ENCODE data around the gene ANXA8. TPM values are rescaled to one million over a fixed set of nuclear protein-coding genes. Genes with fewer than 3 reads are reported as not detected.

The ANXA8 gene
- total RNA-seq, 2 donors from 2014 or later: not detected

DNA sequence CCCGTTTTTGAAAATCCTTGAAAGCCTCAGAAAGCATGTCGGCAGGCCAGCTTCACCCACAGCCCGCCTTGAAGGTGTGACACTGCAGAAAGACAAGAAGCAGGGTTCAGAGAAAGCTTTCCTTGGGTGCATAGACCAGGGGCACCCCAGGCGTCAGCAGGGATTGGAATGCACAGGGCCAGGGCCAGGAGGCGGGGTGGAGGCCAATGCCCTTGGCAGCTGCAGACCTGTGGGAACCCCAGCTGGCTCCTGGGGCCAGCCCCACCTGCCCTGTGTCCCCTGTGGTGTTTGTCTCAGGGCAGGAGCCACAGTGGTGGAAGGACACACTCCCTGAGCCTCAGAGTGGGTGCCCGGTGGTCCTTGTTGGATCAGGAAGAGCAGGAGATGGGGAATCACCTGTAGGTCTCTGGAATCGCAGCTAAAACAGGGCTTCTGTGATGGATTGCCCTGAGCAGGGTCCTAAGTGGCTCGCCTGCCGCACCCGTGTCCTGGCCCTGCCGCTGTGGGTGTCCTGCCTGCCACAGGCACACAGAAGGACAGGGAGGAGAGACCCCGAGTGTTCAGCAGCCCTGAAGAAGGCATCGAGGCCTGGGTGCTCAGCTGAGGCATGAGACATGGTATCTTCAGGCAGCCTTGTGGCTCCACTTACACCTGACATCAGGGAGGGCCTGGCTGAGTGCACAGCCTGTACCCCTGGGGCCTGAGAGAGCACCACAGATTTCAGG is 32.5 kb downstream of the ANXA8 start:
- ATAC-seq (no peak), DNase-seq (no peak)
- intact Hi-C loops (cut with DNase I, micrococcal nuclease): no loop called here

GRCh38 chr10:47450442-47450841 is 33.5 kb downstream of the ANXA8 start:
- no peak for ATAC-seq

DNA sequence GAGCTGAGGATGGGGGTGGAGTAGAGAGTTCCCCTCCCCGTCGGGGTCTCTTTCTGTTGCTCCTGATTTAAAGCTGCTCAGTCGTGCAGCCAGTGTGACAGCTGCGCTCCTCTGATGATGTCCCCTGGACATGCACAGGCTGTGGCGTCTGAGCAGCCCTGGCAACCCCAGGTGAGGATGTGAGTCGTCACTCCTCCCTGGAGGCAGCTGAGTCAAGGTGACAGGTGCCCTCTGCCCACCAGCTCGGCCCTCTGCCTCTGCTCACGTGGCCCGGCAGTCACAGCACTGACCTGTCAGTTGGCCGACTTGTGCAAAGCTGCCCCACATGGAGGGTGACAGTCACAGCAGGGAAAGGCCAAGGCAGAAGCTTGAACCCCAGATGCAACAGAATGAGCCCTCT is 33.9 kb downstream of the ANXA8 start:
- intact Hi-C loops (cut with DNase I, micrococcal nuclease): no loop called here
- DNase-seq (no peak), ATAC-seq (no peak)

More at GRCh38 chr10:47450442-47450841, 33.5 kb downstream of the ANXA8 start:
- peak in 1 of 2 donors; percentile 14 for DNase-seq
- intact Hi-C loops (cut with DNase I, micrococcal nuclease): no loop called here

- intact Hi-C loops (cut with DNase I, micrococcal nuclease): no loop called here
- no peak for ATAC-seq
- peak in 1 of 2 donors; percentile 20 for DNase-seq
These were observed 34.6 kb downstream of the ANXA8 start for GRCh38 chr10:47449102-47449978.

DNA sequence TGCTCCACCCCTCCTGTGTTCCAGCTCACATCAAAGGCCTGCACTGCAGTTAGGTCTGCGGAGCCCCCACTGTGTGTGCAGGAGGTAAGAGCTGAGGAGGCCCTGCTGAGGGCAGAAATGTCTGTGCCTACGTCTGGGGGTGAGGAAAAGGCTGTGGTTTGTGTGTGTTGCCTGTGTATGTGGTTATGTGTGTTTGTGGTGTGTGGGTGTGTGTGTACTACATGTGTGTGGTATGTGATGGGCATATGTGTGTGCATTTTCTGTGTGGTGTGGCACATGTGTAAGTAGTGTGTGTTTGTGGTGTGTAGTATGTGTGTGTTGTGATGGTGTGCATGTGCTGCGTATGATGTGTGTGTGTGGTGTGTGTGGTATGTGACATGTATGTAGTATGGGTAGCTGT is 36.2 kb downstream of the ANXA8 start:
- no peak for ATAC-seq
- DNase-seq: no peak
- intact Hi-C loops (cut with DNase I, micrococcal nuclease): no loop called here

DNA sequence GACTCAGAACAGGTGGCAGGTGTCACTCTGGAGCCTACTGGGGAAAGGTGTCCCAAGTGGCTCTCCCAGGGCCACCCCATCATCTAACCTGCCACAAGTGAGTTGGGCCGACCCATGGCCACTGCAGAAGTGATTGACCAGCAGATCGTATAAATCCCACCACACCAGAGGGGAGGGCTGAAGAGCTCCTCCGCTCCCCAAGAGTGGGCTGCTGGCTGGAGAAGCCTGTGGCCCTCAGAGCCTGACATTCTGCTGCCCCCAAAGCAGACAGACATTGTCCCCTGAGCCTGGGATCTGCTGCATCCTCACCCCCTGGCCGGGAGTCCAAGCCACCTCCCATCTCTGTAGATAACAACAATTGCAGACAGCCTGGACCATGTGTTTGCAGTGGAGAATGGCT is 36.7 kb downstream of the ANXA8 start:
- ATAC-seq (no peak), DNase-seq (no peak)
- intact Hi-C loops (cut with DNase I, micrococcal nuclease): no loop called here

DNA sequence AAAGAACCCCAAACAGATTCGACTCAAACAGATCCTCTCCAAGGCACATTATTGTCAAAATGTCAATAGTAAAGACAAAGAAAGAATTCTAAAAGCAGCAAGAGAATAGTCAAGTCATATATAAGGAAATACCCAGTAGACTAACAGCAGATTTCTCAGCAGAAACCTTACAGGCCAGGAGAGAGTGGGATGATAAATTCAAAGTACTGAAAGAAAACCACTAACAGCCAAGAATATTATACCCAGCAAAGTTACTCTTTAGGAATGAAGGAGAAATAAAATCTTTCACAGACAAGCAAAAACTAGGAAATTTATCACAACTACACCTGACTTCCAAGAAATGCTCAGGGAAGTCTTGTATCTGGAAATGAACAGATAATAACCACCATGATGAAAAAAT is 38.2 kb downstream of the ANXA8 start:
- no peak for ATAC-seq
- intact Hi-C loops (cut with DNase I, micrococcal nuclease): no loop called here
- DNase-seq: no peak

- ATAC-seq (no peak), DNase-seq (no peak)
- intact Hi-C loops (cut with DNase I, micrococcal nuclease): no loop called here
These were observed 39.9 kb downstream of the ANXA8 start for GRCh38 chr10:47444047-47444446.

GRCh38 chr10:47443145-47443544 is 40.8 kb downstream of the ANXA8 start:
- intact Hi-C loops (cut with DNase I, micrococcal nuclease): no loop called here
- ATAC-seq: no peak
- DNase-seq: no peak

DNA sequence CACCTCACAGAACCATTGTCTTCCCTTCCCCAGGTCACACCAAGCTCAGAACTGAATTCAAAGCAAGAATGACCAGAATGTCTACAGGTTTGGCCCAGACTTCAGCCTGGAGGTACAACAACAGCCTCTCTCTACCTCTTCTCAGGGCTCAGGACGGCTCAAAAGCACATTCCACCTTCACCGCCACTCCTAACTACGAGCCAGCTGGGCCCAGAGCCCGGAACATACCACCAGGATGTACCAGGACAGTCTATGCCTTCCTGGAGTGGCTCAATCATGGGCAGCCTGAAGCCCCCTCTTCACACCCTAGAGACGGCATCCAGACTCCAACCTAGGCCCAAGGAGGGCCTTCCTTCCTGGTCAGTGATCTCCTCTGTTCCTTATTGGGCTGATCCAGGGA is 41.6 kb downstream of the ANXA8 start:
- intact Hi-C loops (cut with DNase I, micrococcal nuclease): no loop called here
- DNase-seq (no peak), ATAC-seq (no peak)

GRCh38 chr10:47441938-47442337 is 42.0 kb downstream of the ANXA8 start:
- no peak for ATAC-seq
- DNase-seq: no peak
- intact Hi-C loops (cut with DNase I, micrococcal nuclease): no loop called here

DNA sequence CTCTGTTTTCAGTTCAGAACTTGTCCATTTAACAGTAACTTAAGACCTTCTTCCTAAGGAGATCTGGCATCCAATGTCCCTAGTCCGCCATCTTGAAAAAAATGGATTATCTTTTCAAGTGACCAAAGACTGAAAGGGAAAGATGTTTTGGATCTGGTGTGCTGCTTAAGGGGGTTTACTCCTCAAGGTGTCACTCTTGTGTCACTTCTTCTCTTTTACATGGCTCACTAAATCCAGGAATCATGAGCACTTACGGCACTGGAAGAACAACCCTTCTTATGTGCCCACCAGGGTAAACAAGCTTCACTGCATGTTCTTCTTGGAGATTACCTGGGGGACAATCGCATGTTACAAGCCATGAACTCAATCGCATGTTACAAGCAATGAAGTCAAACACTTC is 43.7 kb downstream of the ANXA8 start:
- DNase-seq: no peak
- ATAC-seq: no peak
- intact Hi-C loops (cut with DNase I, micrococcal nuclease): no loop called here

DNA sequence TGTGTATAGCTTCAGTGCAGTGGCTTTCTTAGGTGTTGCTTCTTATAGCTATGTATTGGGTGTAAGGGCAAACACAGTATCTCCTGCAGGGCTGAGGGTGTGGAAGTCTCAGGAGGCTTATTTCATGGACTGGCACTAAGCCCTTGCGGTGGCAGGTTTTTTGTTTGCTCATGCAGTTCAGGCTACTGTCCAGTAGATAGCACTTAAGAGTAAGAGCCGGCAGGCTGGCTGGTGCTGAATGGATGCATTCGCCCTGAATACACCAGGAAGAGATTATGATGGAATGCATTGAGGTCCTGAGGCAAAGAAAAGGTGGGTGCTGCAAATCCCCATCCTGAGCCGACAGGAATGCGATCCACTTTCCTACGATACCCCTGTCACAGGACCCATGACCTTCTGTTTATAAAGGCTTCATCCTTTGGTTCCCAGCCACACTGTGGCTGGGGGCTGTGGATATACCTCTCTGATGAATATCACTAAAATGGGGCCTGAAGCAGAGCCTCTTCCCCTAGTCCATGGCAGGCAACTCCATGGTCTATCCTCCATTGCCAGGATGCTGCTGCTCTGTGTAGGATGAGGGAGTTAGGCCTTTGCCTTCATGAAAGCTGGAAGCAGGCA is 44.9 kb downstream of the ANXA8 start:
- ATAC-seq: peak; percentile 100
- intact Hi-C loops (cut with DNase I, micrococcal nuclease): no loop called here
- peak; percentile 42 to 65 for DNase-seq

GRCh38 chr10:47435081-47435480 is 48.8 kb downstream of the ANXA8 start:
- DNase-seq (no peak), ATAC-seq (no peak)
- intact Hi-C loops (cut with DNase I, micrococcal nuclease): no loop called here

- ATAC-seq (no peak), DNase-seq (no peak)
- intact Hi-C loops (cut with DNase I, micrococcal nuclease): no loop called here
These were observed 58.0 kb downstream of the ANXA8 start for GRCh38 chr10:47425813-47426419.

- no peak for DNase-seq
- intact Hi-C loops (cut with DNase I, micrococcal nuclease): no loop called here
- ATAC-seq: no peak
These were observed 59.7 kb downstream of the ANXA8 start for GRCh38 chr10:47424231-47424630.

- ATAC-seq (no peak), DNase-seq (no peak)
- intact Hi-C loops (cut with DNase I, micrococcal nuclease): no loop called here
These were observed 60.4 kb downstream of the ANXA8 start for GRCh38 chr10:47423476-47423875.

DNA sequence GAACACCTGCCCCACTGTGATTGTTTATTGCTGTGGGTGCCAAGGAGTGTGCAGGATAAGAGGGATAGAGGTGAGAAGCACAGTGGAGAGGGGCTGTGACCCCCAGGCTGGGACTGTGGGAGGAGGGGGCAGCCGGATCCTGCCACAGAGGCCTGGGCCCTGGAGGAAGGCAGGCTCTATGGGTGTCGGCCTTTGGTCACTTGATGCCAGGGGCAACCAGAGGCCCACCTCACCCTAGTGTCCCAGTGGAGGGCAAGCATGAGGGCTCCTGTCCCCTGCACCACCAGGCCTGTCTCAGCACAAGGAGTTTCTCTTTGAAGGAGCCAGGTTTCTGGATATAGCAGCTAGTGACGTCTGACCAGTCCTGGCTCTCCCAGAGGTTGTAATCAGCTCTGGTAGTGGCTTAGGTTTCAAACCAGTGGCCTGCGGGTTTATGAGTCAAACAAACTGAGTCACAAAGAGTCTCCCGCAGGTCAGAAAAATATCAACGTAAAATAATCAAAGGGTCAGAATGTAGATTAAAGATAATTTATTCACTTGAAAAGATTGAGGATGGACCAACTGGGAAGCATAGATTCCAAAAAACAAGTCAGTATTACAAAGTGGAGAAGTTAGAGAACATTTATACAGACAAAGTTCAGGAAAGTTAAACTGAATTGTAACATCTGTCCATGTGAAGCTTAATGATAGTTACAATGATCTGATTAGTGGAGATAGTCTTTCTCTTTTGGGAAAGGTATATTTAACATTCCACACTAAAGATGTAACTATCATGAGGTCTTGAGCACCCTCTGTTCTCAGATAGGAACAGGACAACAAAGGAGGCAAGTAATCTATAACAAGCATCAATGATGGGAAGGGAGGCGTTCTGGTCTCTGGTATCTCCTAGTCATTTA is 62.6 kb downstream of the ANXA8 start:
- ATAC-seq (no peak), DNase-seq (no peak)
- intact Hi-C loops (cut with DNase I, micrococcal nuclease): no loop called here
